Stimulated activated CD4-positive, alpha-beta T cell treated with anti-CD3 and anti-CD28 coated beads, Interleukin-2, amount 100 ng/mL, for 24 hours (primary cell): ENCODE measurements around the gene ACACA.
"Not testable (repeated sequence)": the region's sequence is repeated elsewhere in the genome, so short reads cannot be mapped to it uniquely, and the experiment has no call there.

Source experiments
- DNase-seq, 2 donors: peaks; one replicate each; pipeline ENCODE4 v3.0.0-alpha.2; 2020

Gene ACACA

GRCh38 chr17:37164057-37164456 is 242.6 kb downstream of the ACACA start:
- no peak for DNase-seq

DNA sequence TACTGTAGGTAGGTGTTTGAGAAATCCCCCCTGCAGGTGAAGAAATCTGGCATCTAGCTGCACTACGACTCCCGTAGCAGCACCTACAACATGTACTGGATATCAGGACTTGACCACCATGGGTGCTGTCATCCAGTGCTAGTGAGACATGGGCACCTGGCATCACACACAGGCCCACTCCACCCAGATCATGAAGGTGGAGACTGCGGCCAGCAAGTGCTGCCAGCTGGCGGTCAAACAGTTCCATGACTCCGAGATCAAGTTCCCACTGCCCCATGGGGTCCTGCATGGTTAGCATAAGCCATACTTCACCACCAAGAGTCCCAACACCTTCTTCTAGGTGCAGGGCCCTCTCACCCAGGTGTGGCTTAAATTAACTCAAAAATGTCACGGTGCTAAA is 243.8 kb downstream of the ACACA start:
- no peak for DNase-seq

DNA sequence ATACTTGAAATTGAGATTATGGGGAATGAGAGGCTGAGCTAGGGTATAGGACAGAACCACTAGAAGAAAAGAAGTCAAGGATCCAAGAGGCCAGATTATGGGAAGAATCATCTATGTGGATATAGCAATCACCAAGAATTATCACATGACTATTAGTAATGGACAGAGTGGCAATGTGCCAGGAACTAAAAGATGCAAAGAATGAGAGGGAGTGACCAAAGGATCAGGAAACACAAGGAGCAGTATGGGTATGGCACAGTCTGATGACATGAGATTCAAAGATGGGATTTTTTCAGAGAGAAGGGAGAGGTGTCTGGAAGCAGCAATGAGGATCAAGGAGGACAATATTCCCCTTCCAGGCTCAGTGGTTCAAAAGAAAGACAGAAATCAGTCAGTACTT is 245.7 kb downstream of the ACACA start:
- DNase-seq, result no peak

GRCh38 chr17:37158290-37158689 is 248.3 kb downstream of the ACACA start:
- no peak for DNase-seq

DNA sequence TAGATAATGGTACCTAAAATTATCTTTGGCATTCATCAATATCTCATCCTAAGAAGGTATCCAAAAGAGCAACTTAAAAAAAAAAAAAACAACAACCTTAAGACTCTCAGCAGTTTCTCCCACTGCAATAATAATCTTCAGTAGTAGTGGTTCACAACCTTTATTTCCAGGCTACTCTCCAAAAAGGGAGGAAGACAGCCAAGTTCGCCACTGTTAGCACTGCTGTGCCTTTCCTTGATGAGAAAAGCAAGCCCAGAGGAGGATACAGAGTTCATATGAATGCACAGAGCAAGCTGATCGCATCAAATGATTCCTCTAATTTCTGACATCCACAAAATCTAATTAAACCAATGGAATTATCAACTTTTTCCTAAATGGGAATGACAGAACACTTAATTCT is 258.5 kb downstream of the ACACA start:
- DNase-seq, result no peak

GRCh38 chr17:37147301-37147812 is 259.3 kb downstream of the ACACA start:
- no peak for DNase-seq

DNA sequence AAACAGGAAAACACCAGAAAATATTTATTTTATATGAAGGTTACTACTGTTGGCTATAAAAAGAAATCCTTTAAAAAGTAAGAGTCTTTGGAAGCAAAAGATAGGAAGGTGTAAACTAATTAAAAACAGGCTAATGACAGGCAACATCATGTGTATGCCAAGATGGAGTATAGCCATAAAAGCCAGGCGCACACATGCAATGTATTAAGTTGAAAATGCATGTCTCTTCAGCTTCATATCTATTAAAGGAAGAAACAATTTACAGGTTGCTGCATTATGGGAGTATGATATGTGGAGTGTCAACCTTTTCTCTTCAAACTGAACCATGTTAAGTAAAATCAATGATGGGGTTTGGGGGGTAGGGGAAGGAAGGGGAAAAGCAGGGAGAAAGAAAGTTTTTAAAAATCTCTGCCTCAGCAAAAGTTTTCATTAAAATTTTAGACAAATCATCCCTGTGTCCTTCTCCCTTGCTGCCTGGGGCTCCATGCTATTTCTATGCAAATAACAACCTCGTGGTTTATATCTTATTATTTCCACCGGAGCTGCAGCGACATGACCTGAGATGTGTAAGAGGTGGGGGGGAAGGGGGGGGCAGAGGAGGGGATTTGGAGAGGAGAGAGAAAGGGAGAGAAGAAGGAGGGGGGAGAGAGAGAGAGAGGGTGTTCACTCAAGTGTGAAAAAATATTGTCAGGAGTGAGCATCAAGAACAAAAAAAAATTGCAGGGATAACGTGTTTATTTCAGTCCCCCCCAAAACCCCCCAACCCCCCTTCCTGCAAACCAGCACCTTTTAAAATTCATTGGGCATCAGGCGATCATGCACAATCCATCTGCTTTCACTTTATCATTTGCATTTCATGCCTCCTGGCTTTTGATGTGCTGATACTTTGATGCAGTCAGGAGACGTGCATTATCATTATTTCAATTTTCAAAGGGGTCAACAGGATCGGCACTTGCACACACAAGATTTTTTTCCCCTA is 260.3 kb downstream of the ACACA start:
- no peak for DNase-seq

DNA sequence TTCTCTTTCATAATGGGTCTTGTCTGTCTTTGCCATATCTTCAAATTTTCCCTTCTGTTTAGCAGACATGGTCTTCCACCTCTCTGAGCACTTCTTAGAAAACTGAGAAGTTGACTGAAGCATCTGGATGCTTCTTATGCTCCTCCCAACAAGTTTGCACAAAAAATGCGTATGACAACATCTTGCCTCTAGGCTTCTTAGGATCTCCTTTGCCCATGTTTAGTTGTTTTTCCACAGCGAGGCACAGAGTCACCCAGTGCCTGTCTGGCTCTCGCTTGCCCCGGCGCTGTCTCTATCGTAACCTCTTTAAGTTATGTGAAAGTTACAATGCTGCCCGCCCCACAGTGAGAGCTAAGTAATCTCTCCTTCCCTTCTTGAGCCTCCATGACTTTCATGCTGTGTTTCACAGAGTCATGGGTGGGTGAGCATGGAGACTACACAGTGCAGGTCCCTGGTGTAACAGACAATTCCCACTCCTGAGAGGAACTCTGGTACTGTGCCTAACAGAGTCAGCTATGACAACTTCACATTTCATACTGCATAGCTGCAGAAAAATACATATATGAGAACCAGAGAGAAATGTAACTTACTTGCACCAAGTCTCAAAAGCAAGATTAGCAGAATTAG is 262.4 kb downstream of the ACACA start:
- no peak for DNase-seq

GRCh38 chr17:37143558-37143957 is 263.1 kb downstream of the ACACA start:
- not testable (repeated sequence) for DNase-seq

DNA sequence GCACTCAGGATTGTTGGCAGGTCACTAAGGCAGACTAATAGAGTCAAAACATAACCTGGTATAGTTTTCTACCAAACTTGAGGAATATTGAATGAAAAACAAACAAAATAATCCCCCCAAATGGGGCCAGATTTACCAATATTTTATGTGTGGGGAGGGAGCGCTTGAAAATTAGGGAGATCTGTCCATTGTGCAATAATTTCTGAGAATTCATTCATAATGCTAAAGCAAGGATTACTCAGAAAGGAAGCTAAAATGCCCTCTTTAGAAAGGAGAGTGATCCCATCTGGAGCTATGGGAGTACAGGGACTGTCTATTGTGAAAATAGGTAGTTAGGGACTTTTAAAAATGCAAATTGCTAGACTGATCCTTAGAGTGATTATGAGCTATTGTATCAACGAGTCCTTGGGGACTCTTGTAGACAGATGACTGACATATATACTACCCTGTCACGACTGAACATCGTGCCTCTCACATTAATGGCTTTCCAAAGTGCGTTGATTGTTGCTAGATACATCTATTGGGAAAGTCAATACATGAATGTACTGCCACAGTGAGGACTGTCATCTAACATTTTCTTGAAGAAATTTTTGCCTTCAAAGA is 264.2 kb downstream of the ACACA start:
- DNase-seq, result no peak

DNA sequence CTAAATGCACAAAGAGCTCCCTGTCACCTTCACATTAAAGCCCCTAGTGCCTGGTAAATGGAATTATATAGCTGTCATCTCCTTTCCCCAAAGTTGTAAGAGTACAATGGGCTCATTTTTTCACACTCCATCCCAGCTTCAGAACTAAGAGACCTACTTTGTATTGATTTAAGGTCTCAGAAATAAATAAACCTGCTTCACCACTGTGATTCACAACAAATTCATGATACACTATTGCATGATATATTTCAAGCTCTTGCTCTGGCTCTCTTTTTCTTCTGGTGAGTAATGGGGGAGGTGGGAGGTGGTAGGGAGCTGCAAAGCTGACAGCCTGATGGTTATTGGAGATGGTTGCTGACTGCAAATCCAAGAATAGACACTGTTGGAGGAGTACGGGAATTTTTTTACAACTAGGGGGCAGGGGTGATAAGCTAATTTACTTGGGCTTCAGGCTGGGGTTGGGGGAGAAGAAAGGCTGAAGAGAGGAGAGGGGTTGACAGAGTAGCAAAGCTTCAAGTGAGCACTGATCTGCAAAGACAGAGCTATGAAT is 268.0 kb downstream of the ACACA start:
- DNase-seq, result no peak

DNA sequence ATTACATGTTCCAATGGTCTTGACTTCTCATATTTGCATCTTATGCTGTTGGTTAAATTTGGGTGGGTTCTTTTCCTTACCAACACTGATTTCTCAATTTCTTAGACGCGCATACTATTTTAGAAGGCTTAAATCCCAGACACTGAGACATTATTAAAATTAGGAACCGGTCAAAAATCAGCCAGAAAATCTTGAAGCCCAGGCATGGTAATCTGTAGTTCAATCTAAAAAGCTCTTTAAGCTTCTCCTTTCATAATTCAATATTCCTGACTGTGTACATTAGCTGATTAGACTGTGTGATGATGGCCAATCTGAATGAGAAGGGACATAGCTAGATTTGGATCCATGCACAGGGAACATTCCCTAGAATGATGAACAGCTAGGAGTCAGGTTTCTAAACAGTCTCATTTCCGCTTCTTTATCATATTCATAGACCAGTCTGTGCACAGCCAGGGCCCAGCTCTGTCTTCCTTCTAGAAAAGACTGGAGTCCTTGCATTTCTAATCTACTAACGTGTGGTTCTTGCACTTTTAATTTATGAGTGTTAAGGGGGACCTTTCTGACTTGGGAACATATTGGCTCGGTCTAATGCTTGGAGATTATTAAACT is 268.6 kb downstream of the ACACA start:
- DNase-seq, result no peak

- no peak for DNase-seq
Measured at GRCh38 chr17:37137070-37137610, 269.5 kb downstream of the ACACA start.

GRCh38 chr17:37135576-37135975 is 271.1 kb downstream of the ACACA start:
- DNase-seq, result no peak

DNA sequence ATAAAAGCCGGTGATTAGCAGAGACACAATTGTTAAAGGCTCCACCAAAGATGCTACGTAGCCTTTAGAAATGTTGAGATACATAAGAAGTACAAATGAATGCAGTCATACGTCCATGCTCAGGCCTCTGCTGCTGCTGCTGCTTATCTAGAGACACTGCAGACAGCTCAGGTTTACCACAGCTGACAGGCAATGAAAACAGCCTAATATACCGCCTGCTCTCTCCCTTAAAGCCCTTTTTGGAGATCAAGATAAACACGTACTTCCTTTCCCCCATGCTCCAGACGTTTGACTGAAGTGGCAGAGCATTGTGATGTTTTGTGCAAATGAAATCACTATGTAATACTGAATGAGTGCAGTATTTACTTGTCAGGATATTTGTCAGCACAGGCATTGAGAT is 272.6 kb downstream of the ACACA start:
- no peak for DNase-seq

- no peak for DNase-seq
Measured at GRCh38 chr17:37133136-37133535, 273.5 kb downstream of the ACACA start.

GRCh38 chr17:37131669-37132611 is 274.7 kb downstream of the ACACA start:
- no peak for DNase-seq

DNA sequence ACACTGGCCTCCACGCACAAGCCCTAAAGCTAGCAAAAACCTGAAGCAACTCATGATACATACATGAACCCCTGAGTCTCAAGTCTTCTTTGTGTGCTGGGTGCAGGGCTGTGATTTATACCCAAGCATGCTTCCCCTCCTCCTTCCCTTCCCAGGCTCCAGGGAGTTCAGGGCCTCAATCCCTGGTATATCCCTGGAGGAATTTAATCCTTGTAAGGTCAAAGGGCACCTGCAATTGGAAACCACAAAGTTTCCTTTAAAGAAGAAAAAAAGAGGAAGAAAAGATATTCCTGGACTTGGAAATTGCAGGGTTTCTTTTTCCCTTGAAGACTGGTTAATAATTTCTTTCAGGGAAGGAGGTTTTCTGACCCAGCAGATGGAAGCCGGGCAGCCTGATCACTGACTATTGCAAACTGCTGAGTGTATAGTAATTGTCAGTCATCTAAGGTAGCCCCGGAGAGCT is 275.6 kb downstream of the ACACA start:
- DNase-seq, result no peak

- DNase-seq, result no peak
Measured at GRCh38 chr17:37124821-37125173, 281.8 kb downstream of the ACACA start.

DNA sequence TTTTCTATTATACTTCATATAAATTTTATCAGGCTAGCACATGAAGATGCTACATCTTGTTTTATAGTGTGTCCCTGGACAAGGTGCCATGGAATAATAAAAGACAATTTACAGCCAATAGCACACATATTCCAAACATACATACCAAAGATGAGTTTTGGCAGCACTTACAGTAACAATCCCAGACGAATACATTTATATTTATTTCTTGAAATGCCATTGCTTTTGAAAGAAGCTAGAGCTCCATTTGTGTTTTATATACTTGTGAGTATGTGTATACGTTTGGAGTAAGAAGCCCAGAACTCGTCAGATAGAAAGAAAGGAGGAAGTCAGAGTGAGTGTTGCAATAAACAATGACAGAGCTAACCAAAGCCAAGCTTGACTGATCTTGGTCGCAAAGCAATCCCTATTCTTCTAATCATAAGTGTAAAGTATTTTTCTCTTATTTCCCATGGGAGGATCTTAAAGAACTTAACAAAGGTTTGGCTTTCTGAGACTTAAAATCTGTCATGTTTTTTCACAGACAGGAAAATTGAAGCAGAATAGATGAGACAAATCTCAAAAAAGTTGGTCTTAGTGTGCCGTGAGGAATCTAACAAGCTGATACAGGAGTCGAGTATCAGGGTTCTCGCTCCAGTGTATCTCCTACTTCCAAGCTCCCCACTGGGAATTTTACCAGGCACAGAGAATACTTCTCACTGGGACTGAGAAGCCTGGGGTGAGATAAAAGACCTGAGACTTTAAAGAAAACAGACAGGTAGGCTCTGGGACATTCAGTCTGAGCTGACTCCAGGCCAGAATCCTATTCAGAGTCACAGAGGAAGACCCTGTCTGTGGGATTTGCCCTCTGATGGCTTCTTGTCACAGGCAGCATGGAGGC is 282.5 kb downstream of the ACACA start:
- DNase-seq, result no peak
